GM21390 (cell line): ENCODE measurements around the gene NR2E3.

Experiments
- ATAC-seq: cut with Tn5 transposase; IDR thresholded peaks from one replicate; pipeline ENCODE4 v1.9.1; 2021; ENCODE audit not compliant: unreplicated experiment

NR2E3 gene

GRCh38 chr15:71810256-71811035 lies at the start of gene NR2E3:
NR2E3 (plus strand) TSS chr15:71810554; CDS start chr15:71810744, 190 bp downstream.
- no peak for ATAC-seq

- no peak for ATAC-seq
Observed at GRCh38 chr15:71760852-71761251, 49.5 kb upstream of the NR2E3 start.

GRCh38 chr15:71761649-71762048 lies 48.7 kb upstream of the NR2E3 start:
- no peak for ATAC-seq

- ATAC-seq = no peak
Observed at GRCh38 chr15:71768184-71768583, 42.2 kb upstream of the NR2E3 start.

GRCh38 chr15:71773206-71773859 lies 37.0 kb upstream of the NR2E3 start:
- no peak for ATAC-seq

- ATAC-seq = no peak
Observed at GRCh38 chr15:71775856-71776255, 34.5 kb upstream of the NR2E3 start.

- no peak for ATAC-seq
Observed at GRCh38 chr15:71776304-71776703, 34.0 kb upstream of the NR2E3 start.

GRCh38 chr15:71777216-71777943 lies 33.0 kb upstream of the NR2E3 start:
- no peak for ATAC-seq

GRCh38 chr15:71779073-71779797 lies 31.1 kb upstream of the NR2E3 start:
- no peak for ATAC-seq

GRCh38 chr15:71780115-71780976 lies 30.0 kb upstream of the NR2E3 start:
- ATAC-seq = peak; percentile 52

GRCh38 chr15:71781179-71781964 lies 29.0 kb upstream of the NR2E3 start:
- ATAC-seq = no peak

- no peak for ATAC-seq
Observed at GRCh38 chr15:71781965-71782265, 28.4 kb upstream of the NR2E3 start.

GRCh38 chr15:71782422-71783165 lies 27.8 kb upstream of the NR2E3 start:
- no peak for ATAC-seq

- no peak for ATAC-seq
Observed at GRCh38 chr15:71784719-71785118, 25.6 kb upstream of the NR2E3 start.

- ATAC-seq = no peak
Observed at GRCh38 chr15:71785996-71786395, 24.4 kb upstream of the NR2E3 start.

GRCh38 chr15:71786673-71787072 lies 23.7 kb upstream of the NR2E3 start:
- ATAC-seq = no peak

GRCh38 chr15:71788646-71789579 lies 21.4 kb upstream of the NR2E3 start:
- no peak for ATAC-seq

GRCh38 chr15:71789616-71790015 lies 20.7 kb upstream of the NR2E3 start:
- no peak for ATAC-seq
